OCI-LY1 (cell line): ENCODE measurements around the gene DLX4.

Experiments
- H2AFZ ChIP-seq: fragments of 200-600 bp; sonication (generic), shearing (Covaris generic); 2 replicates; pipeline ENCODE4 v1.6.0; 2014; ENCODE audit warnings: antibody characterized with exemption, mild to moderate bottlenecking, low read length
- H3F3A ChIP-seq: fragments of 200-600 bp; sonication (generic), shearing (Covaris generic); 2 replicates; pipeline ENCODE4 v1.6.0; 2014; ENCODE audit warnings: mild to moderate bottlenecking, antibody characterized with exemption, low read length, moderate library complexity; ENCODE audit not compliant: insufficient read depth
- H3K27ac ChIP-seq: fragments of 200-600 bp; sonication (generic); 2 replicates; pipeline ENCODE4 v1.5.1; 2014; ENCODE audit warnings: low read length, mixed run types, mild to moderate bottlenecking, low read depth; ENCODE audit not compliant: poor library complexity, severe bottlenecking
- H3K27me3 ChIP-seq: fragments of 200-600 bp; sonication (generic); 2 replicates; pipeline ENCODE4 v1.6.0; 2014; ENCODE audit warnings: antibody characterized with exemption, mild to moderate bottlenecking, low read length, moderate library complexity; ENCODE audit not compliant: insufficient read depth
- H3K36me3 ChIP-seq: fragments of 200-600 bp; sonication (generic); 2 replicates; pipeline ENCODE4 v1.6.1; 2014; ENCODE audit warnings: mild to moderate bottlenecking, antibody characterized with exemption, low read length, moderate library complexity, mixed read lengths; ENCODE audit not compliant: insufficient read depth
- H3K4me1 ChIP-seq: fragments of 200-600 bp; sonication (generic); 2 replicates; pipeline ENCODE4 v1.5.1; 2014; ENCODE audit warnings: mild to moderate bottlenecking, low read length, moderate library complexity; ENCODE audit not compliant: insufficient read depth, severe bottlenecking
- H3K4me2 ChIP-seq: fragments of 200-600 bp; sonication (generic), shearing (Covaris generic); 2 replicates; pipeline ENCODE4 v1.6.1; 2014; ENCODE audit warnings: low read length
- H3K4me3 ChIP-seq: fragments of 200-600 bp; sonication (generic); 2 replicates; pipeline ENCODE4 v1.5.1; 2014; ENCODE audit warnings: low read length, low read depth, mild to moderate bottlenecking, mixed read lengths; ENCODE audit not compliant: poor library complexity, severe bottlenecking
- H3K79me2 ChIP-seq: fragments of 200-600 bp; shearing (Covaris generic); 2 replicates; pipeline ENCODE4 v1.6.1; 2016; ENCODE audit warnings: mixed run types, low read length, mixed read lengths; ENCODE audit not compliant: insufficient read depth
- H3K9ac ChIP-seq: fragments of 200-600 bp; sonication (generic), shearing (Covaris generic); 2 replicates; pipeline ENCODE4 v1.6.1; 2014; ENCODE audit warnings: mild to moderate bottlenecking, low read length, mixed read lengths
- H3K9me2 ChIP-seq: fragments of 200-600 bp; sonication (generic), shearing (Covaris generic); 2 replicates; pipeline ENCODE4 v1.6.1; 2014; ENCODE audit warnings: low read depth, mild to moderate bottlenecking, low read length, mixed read lengths
- H3K9me3 ChIP-seq: fragments of 200-600 bp; shearing (Covaris generic); 2 replicates; pipeline ENCODE4 v1.6.1; 2014; ENCODE audit warnings: low read length, mixed read lengths
- H4K20me1 ChIP-seq: fragments of 200-600 bp; sonication (generic), shearing (Covaris generic); 2 replicates; pipeline ENCODE4 v1.6.0; 2016; ENCODE audit warnings: mild to moderate bottlenecking, low read length; ENCODE audit not compliant: insufficient read depth
- CTCF ChIP-seq: fragments of 200-600 bp; sonication (generic), shearing (Covaris generic); IDR thresholded peaks from 2 replicates; pipeline ENCODE4 v1.5.1; 2017; ENCODE audit warnings: mild to moderate bottlenecking, antibody characterized with exemption, low read length, moderate library complexity, mixed read lengths
- EZH2 ChIP-seq: fragments of 200-600 bp; sonication (generic), shearing (Covaris generic); IDR thresholded peaks from 2 replicates; pipeline ENCODE4 v1.8.0; 2017; ENCODE audit warnings: borderline replicate concordance, mixed run types, mild to moderate bottlenecking, antibody characterized with exemption, low read length, moderate library complexity, mixed read lengths

The DLX4 gene

GRCh38 chr17:49998836-49999511 lies 30.0 kb downstream of the DLX4 start:
- peaks cover 4% of the 10 kb centered on the region for H3K4me1 ChIP-seq
- no peaks in the 10 kb centered on the region for H3K79me2 ChIP-seq
- H3K36me3 ChIP-seq: no peaks in the 10 kb centered on the region
- H3K4me3 ChIP-seq: no peak overlapping the region
- H4K20me1 ChIP-seq: no peaks in the 10 kb centered on the region
- no peaks in the 10 kb centered on the region for H3K9me3 ChIP-seq
- H3K9me2 ChIP-seq: no peaks in the 10 kb centered on the region
- TF ChIP-seq CTCF: no peak
- no peak for TF ChIP-seq EZH2
- no peak overlapping the region for H3K9ac ChIP-seq
- no peak overlapping the region for H3K27ac ChIP-seq
- no peak overlapping the region for H3K4me2 ChIP-seq
- peaks cover 5% of the 10 kb centered on the region; the same call in 1 of the 2 replicates for H3K27me3 ChIP-seq
- no peak overlapping the region for H2AFZ ChIP-seq
- no peaks in the 10 kb centered on the region for H3F3A ChIP-seq

GRCh38 chr17:50003911-50004310 lies 34.9 kb downstream of the DLX4 start:
- Histone ChIP-seq H3K79me2 (no peaks in the 10 kb centered on the region), H3K9me3 (no peaks in the 10 kb centered on the region), H4K20me1 (no peaks in the 10 kb centered on the region)

GRCh38 chr17:50009282-50009681 lies 40.3 kb downstream of the DLX4 start:
- Histone ChIP-seq H3K4me1 (peaks cover 17% of the 10 kb centered on the region), H3K9ac (no peak overlapping the region), H3K4me3 (no peak overlapping the region), H3K27me3 (no peaks in the 10 kb centered on the region), H3F3A (no peaks in the 10 kb centered on the region), H3K36me3 (no peaks in the 10 kb centered on the region; the same call in 1 of the 2 replicates), H4K20me1 (no peaks in the 10 kb centered on the region), H3K27ac (no peak overlapping the region), H3K9me3 (peaks cover 6% of the 10 kb centered on the region; the same call in 1 of the 2 replicates), H2AFZ (no peak overlapping the region), H3K4me2 (no peak overlapping the region), H3K9me2 (no peaks in the 10 kb centered on the region), H3K79me2 (no peaks in the 10 kb centered on the region)
- TF ChIP-seq CTCF (no peak), EZH2 (no peak)

More at GRCh38 chr17:50003911-50004310, 34.9 kb downstream of the DLX4 start:
- Histone ChIP-seq H3K4me1 (peaks cover 17% of the 10 kb centered on the region), H3K9ac (no peak overlapping the region), H3K27ac (no peak overlapping the region), H3K27me3 (no peaks in the 10 kb centered on the region), H3F3A (no peaks in the 10 kb centered on the region), H3K36me3 (no peaks in the 10 kb centered on the region), H3K4me3 (no peak overlapping the region), H3K9me2 (no peaks in the 10 kb centered on the region), H2AFZ (no peak overlapping the region), H3K4me2 (no peak overlapping the region)
- no peak for TF ChIP-seq EZH2
- no peak for TF ChIP-seq CTCF
